ENCODE results near the gene STRN.

- TF ChIP-seq ZNF274 (IDR thresholded peaks at IDR 0.05; ENCODE audit: insufficient read depth, insufficient read length): no peak
- no peak for TF ChIP-seq MYC (IDR thresholded peaks at IDR 0.05; ENCODE audit: insufficient read depth, insufficient read length, insufficient replicate concordance, low read length, severe bottlenecking)
- no peak for TF ChIP-seq NFIC (IDR thresholded peaks at IDR 0.05; ENCODE audit: low read depth, low read length)
- TF ChIP-seq POLR2AphosphoS5 (IDR thresholded peaks at IDR 0.05; ENCODE audit: low read length): no peak
- TF ChIP-seq CTCF (IDR thresholded peaks at IDR 0.05 in 2 of 3, conservative IDR thresholded peaks at IDR 0.05 in 1 of 3; ENCODE audit: control insufficient read depth in 2 of 3, extremely low read depth in 1 of 3, insufficient read depth in 1 of 3, low read depth in 3 of 3, low read length in 3 of 3): no peak
- TF ChIP-seq TCF12 (IDR thresholded peaks at IDR 0.05; ENCODE audit: low read depth, low read length): no peak
- no peak for TF ChIP-seq POLR2A (IDR thresholded peaks at IDR 0.05; ENCODE audit: low read depth, low read length)
These were observed 47.1 kb downstream of the STRN start for GRCh38 chr2:36919041-36919837.

Data from GM12878 (cell line).